GM18520 (cell line): ENCODE data around the gene PCDHB8.
"Not testable (repeated sequence)": the region's sequence is repeated elsewhere in the genome, so short reads cannot be mapped to it uniquely, and the experiment has no call there.

Source experiments
- ATAC-seq: cut with Tn5 transposase; IDR thresholded peaks from one replicate; pipeline ENCODE4 v1.9.1; 2021; ENCODE audit not compliant: unreplicated experiment

Gene PCDHB8

DNA sequence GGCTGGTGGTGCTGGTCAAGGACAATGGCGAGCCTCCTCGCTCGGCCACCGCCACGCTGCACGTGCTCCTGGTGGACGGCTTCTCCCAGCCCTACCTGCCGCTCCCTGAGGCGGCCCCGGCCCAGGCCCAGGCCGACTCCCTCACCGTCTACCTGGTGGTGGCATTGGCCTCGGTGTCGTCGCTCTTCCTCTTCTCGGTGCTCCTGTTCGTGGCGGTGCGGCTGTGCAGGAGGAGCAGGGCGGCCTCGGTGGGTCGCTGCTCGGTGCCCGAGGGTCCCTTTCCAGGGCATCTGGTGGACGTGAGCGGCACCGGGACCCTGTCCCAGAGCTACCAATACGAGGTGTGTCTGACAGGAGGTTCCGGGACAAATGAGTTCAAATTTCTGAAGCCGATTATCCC, 47.8 kb downstream of the PCDHB8 start:
- ATAC-seq, result not testable (repeated sequence)
